Skeletal muscle satellite cell (primary cell): Measurements from ENCODE around the gene TACO1. TPM values are rescaled to one million over a fixed set of nuclear protein-coding genes. Genes with fewer than 3 reads are reported as not detected.

ENCODE experiments used
- H3K27me3 ChIP-seq: 2 replicates; pipeline ENCODE4 v1.7.0; 2013; ENCODE audit warnings: low read length; ENCODE audit not compliant: control insufficient read depth, insufficient read depth
- H3K36me3 ChIP-seq: 2 replicates; pipeline ENCODE4 v1.7.0; 2013; ENCODE audit warnings: mild to moderate bottlenecking, control low read depth, low read length; ENCODE audit not compliant: insufficient read depth
- H3K4me1 ChIP-seq: 2 replicates; pipeline ENCODE4 v1.7.0; 2013; ENCODE audit warnings: low read length; ENCODE audit not compliant: control insufficient read depth, insufficient read depth
- H3K4me2 ChIP-seq: 2 replicates; pipeline ENCODE4 v1.7.0; 2013; ENCODE audit warnings: mild to moderate bottlenecking, low read length
- H3K4me3 ChIP-seq: 2 replicates; pipeline ENCODE4 v1.7.0; 2013; ENCODE audit warnings: low read length
- H3K9ac ChIP-seq: 2 replicates; pipeline ENCODE4 v1.7.0; 2013; ENCODE audit warnings: mild to moderate bottlenecking, low read depth, low read length, moderate library complexity
- H3K9me3 ChIP-seq: replicated peaks from 2 replicates; pipeline ENCODE4 v1.7.0; 2013; ENCODE audit warnings: mild to moderate bottlenecking, control low read depth, low read length
- total RNA-seq: library from RNA; depleted of rRNA; stranded (reverse); fragments of >200 nt; gene quantifications from 2 replicates; pipeline ENCODE4 v1.2.3, GENCODE V29; 2012; rRNA removed

The TACO1 gene
- 21.0 and 24.1 TPM in 2 replicates for total RNA-seq

DNA sequence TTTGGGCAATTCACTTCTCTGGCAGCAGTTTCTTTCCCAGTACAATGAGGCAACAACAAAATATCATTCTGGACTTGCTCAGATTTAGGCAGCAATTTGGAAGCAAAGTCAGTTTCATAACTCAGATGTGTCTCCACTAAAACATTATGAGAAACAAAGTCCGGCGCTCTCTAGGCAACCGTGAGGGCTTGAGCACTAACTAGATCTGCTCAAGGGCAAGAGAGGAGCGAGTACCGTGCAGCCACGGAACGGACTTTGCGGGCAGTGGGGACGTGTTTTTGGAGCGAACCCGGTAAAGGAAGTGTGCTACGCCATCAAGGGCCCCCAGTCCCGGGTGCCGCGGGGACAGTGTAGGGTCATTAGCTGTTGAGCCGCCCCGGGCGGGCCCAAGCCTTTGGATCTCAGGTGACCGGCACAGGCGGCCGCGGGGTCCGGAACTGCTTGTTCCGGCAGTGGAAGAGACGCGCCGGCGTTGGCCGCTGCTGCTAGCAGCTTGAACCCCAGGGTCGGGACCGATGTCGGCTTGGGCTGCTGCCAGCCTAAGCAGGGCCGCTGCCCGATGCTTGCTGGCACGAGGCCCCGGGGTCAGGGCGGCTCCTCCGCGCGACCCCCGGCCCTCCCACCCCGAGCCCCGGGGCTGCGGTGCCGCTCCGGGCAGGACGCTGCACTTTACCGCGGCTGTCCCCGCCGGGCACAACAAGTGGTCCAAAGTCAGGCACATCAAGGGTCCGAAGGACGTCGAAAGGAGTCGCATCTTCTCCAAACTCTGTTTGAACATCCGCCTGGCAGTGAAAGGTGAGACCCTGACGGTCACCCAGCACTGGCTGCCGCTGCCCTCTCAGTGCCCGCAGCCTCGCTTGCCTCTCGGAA, at the start of gene TACO1:
Gene TACO1, plus strand, starts transcription at position 327 of the 870 bp plus-strand sequence. Its CDS starts 189 bp downstream, at position 516.
- Histone ChIP-seq H3K4me2 (peak within 1 kb of the TSS; percentile 89), H3K4me3 (peak within 1 kb of the TSS; percentile 80), H3K9ac (peak within 1 kb of the TSS; percentile 92), H3K36me3 (peaks cover 13% of the 10 kb centered on the region), H3K9me3 (no peaks in the 10 kb centered on the region), H3K27me3 (no peaks in the 10 kb centered on the region), H3K4me1 (peaks cover 12% of the 10 kb centered on the region)

DNA sequence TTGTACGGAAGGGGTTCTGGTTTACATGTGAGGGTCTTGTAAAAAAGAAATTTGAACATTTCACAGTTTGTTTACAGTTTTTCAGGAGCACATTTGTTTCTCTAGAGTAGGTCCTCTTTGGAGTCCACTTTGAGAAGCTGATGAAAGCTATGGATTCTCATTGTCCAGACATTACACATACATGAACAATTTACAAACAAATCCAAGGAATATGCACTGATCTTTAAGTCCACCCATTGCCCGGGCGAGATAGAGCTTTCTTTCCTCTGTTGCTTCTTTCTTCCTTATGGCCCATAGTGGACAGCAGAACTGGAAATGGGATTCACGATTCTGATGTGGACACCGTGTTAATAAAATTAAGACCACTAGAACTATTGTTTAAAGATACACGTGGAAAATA, 48.5 kb upstream of the TACO1 start:
- peak overlapping the region; percentile 95 for H3K4me2 ChIP-seq
- H3K4me1 ChIP-seq = peaks cover 18% of the 10 kb centered on the region
- peaks cover 4% of the 10 kb centered on the region for H3K36me3 ChIP-seq
- peak overlapping the region; percentile 91 for H3K4me3 ChIP-seq
- H3K27me3 ChIP-seq = no peaks in the 10 kb centered on the region
- H3K9me3 ChIP-seq = no peaks in the 10 kb centered on the region
- H3K9ac ChIP-seq = peak overlapping the region; percentile 98

DNA sequence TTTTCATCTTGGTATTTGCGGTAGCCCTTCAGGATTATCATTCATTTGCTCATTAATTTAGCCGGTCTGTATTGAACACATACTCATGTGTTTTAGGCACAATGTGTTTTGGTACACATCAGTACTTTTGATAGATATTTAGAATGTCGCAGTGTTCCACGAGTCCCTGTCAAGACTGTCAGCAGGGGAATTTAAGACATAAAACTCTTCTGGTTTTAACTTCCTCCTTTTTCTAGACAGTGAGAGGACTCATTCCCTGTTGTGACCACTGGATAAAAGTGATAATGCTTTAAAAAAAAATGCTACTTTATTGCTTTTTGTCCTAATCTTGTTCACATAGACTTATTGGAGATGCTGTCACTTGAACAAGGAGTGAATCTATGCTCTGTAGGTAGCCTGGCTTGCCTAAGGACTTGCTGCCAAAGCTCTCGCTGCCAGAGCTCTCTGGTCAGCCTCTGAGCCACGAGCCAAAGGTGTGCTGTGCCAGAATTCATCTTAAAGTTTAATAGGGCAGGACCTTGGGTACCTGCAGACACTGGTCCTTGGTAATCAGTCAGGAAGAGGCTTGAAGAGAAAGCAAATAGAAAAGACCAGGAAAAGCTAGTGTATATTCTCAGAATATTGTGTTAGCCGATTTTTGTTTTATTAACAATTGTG, 45.1 kb upstream of the TACO1 start:
- Histone ChIP-seq H3K27me3 (no peaks in the 10 kb centered on the region), H3K9ac (no peak overlapping the region), H3K4me1 (peaks cover 11% of the 10 kb centered on the region), H3K9me3 (no peaks in the 10 kb centered on the region), H3K4me3 (no peak overlapping the region), H3K4me2 (no peak overlapping the region), H3K36me3 (peaks cover 4% of the 10 kb centered on the region)

DNA sequence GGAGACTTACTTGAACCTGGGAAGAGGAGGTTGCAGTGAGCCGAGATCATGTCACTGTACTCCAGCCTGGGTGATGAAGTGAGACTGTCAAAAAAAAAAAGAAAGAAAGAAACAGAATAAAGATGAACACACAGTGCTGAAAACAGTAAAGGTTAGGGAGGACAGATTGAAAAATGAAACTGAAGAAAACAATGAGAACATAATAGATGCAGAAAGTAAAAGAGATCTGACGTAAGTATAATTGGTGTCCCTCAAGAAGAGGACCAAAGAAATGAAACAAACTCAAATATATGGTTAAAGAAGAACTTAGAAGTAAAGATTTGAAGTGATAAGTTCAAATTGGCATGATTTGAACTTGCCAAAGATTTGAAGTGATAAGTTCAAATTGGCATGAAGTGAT, 43.3 kb upstream of the TACO1 start:
- Histone ChIP-seq H3K4me1 (peaks cover 5% of the 10 kb centered on the region), H3K9ac (no peak overlapping the region), H3K27me3 (no peaks in the 10 kb centered on the region), H3K36me3 (peaks cover 4% of the 10 kb centered on the region), H3K4me3 (no peak overlapping the region), H3K9me3 (no peaks in the 10 kb centered on the region), H3K4me2 (no peak overlapping the region)

DNA sequence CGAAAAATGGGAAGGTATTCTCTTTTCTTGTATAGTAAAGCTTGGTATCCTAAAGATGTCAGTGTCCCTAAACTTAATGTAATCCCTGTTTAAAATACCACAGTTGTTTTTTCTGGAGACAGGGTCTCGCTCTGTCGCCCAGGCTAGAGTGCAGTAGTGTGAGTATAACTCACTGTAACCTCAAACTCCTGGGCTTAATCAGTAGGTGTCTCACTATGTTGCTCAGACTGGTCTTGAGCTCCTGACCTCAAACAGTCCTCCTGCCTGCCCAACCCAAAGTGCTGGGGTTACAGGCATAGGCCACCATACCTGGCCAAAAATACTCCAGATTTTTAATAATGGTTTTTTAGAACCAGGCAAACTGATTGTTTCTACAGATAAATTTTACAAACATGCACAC, 42.3 kb upstream of the TACO1 start:
- Histone ChIP-seq H3K9me3 (no peaks in the 10 kb centered on the region), H3K4me3 (no peak overlapping the region), H3K27me3 (no peaks in the 10 kb centered on the region), H3K4me1 (no peaks in the 10 kb centered on the region), H3K4me2 (no peak overlapping the region), H3K9ac (no peak overlapping the region), H3K36me3 (peaks cover 1% of the 10 kb centered on the region)

DNA sequence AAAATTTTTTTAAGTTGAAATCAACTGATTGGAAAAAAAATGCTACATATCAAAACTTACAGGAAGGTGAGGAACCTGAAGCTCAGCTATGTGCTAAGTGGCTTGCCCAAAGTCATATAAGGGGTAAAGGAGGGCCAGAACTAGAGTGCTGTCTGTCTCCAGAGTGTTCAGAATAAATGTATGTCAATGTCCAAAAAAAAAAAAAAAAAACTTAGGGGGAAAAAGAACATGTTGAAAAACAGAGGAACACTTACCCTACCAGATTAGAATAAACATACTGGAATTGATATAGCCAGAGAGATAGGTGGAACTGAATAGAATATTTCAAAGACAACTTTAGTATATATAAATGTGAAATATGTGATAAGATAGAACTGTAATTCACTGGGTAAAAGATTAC, 38.9 kb upstream of the TACO1 start:
- Histone ChIP-seq H3K4me2 (no peak overlapping the region), H3K27me3 (no peaks in the 10 kb centered on the region), H3K4me3 (no peak overlapping the region), H3K36me3 (no peaks in the 10 kb centered on the region), H3K9me3 (no peaks in the 10 kb centered on the region), H3K4me1 (no peaks in the 10 kb centered on the region), H3K9ac (no peak overlapping the region)

DNA sequence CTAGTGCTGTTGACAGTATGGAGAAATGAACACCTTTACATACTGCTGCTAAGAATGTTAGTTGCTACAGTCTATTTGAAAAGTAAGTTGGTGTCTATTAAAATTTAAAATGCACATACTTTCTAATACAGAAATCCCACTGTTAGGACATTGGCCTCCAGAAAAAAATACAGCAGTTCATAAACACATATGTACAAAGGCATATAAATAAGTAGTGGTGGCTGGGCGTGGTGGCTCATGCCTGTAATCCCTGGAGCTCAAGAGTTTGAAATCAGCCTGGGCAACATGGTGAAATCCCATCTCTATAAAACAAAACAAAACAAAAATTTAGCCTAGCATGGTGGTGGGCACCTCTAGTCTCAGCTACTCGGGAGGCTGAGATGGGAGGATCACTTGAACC, 37.4 kb upstream of the TACO1 start:
- Histone ChIP-seq H3K9me3 (no peaks in the 10 kb centered on the region), H3K9ac (no peak overlapping the region), H3K36me3 (no peaks in the 10 kb centered on the region), H3K4me2 (no peak overlapping the region), H3K4me3 (no peak overlapping the region), H3K4me1 (no peaks in the 10 kb centered on the region), H3K27me3 (no peaks in the 10 kb centered on the region)

DNA sequence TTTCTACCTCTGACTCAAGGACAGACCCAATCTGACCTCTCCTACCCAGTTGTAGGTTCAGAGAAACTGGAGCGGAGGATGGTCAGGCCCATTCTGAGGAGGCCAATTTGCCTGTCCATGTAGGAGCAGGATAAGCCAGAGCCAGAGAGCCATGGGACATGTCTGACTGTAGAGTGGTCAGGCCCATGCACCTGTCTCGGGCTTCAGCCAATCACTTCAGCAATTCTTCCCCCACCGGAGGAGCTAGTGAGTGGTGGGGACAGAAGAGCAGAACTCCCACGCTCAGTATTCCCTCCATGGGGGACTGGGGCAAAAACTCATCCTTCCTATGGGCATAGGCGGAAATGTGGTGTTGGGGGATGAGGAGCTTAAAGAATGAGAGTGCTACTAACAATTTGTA, 36.1 kb upstream of the TACO1 start:
- no peak overlapping the region for H3K4me2 ChIP-seq
- H3K27me3 ChIP-seq = no peaks in the 10 kb centered on the region
- H3K36me3 ChIP-seq = no peaks in the 10 kb centered on the region
- H3K4me1 ChIP-seq = no peaks in the 10 kb centered on the region
- no peak overlapping the region for H3K4me3 ChIP-seq
- no peaks in the 10 kb centered on the region for H3K9me3 ChIP-seq
- no peak overlapping the region for H3K9ac ChIP-seq

DNA sequence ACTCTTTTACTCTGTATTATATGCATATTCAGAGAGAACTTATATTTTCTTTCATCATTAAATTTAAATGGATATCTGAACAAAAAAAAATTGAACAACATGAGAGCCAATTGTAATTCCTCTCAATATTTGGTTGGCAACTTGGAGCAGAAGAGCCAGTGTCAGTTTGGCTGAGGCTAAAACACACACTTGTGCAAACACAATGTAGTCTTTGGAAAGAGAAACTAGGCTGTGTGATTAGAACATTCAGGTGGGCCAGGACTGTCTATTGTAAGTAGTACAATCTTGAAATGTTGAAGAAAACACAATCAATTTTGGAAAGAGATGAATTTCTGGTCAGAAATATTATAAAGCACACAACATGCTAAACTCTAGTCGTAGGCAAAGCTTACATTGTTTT, 33.5 kb upstream of the TACO1 start:
- peaks cover 7% of the 10 kb centered on the region for H3K4me1 ChIP-seq
- no peaks in the 10 kb centered on the region for H3K36me3 ChIP-seq
- no peak overlapping the region for H3K4me2 ChIP-seq
- no peaks in the 10 kb centered on the region for H3K27me3 ChIP-seq
- no peak overlapping the region for H3K4me3 ChIP-seq
- no peak overlapping the region for H3K9ac ChIP-seq
- H3K9me3 ChIP-seq = no peaks in the 10 kb centered on the region

DNA sequence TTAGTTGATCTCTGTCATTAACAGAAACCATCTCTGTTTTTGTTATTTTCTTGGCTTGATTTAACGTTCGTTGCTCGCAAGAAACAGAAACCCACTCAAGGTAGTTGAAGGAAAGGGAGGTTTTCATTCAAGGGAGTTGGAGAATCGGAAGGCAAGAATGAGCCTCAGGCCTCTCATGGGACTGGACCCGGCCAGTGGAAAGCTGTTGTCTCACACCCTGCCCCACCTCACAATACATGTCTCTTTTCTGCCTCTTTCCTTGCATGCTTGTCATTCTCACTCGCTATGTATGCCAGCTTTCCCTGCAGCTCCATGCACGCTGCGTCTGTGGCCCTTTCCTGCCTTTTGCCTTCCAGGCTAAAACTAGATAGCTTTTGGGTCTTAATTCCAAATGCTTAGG, 32.1 kb upstream of the TACO1 start:
- Histone ChIP-seq H3K4me2 (no peak overlapping the region), H3K9me3 (no peaks in the 10 kb centered on the region), H3K4me1 (peaks cover 7% of the 10 kb centered on the region), H3K4me3 (no peak overlapping the region), H3K27me3 (no peaks in the 10 kb centered on the region), H3K36me3 (no peaks in the 10 kb centered on the region), H3K9ac (no peak overlapping the region)

DNA sequence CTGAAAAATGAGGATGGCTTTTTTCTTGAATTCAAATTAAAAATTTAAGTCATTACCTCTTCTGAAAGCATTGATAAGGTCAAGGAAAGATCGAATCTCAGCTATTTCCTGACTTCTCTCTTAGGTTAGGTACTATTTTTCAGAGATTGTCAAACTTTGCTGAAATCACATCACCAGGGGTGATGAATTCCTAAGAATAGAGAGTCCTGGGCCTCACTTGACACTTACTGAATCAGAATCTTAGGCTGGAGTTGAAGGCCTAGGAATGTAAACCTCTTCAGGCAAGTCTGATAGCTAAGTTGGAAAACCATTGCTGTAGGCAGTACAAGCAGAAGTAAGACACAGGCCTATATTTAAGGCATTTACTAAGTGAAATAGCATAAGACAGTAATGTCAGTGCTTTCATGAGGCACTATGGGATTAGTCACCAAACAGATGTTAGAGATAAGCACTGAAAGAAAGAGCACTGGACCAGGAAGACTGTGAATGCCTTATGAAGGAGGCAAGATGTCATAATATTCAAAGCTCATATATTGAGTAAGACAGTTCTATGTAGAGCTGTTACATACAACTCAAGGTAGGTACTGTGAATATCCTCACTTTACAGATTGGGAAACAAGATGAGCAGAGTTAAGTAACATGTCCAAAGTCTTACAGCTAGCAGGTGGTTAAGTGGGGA, 28.9 kb upstream of the TACO1 start:
- Histone ChIP-seq H3K9me3 (no peaks in the 10 kb centered on the region), H3K9ac (no peak overlapping the region), H3K36me3 (no peaks in the 10 kb centered on the region), H3K4me3 (no peak overlapping the region), H3K4me2 (no peak overlapping the region), H3K4me1 (peaks cover 7% of the 10 kb centered on the region), H3K27me3 (no peaks in the 10 kb centered on the region)
